ENCODE data around the gene SAMD4A. TPM values are rescaled to one million over a fixed set of nuclear protein-coding genes. Genes with fewer than 3 reads are reported as not detected.

Gene SAMD4A
- total RNA-seq, 1 donor, result 61.3 TPM

DNA sequence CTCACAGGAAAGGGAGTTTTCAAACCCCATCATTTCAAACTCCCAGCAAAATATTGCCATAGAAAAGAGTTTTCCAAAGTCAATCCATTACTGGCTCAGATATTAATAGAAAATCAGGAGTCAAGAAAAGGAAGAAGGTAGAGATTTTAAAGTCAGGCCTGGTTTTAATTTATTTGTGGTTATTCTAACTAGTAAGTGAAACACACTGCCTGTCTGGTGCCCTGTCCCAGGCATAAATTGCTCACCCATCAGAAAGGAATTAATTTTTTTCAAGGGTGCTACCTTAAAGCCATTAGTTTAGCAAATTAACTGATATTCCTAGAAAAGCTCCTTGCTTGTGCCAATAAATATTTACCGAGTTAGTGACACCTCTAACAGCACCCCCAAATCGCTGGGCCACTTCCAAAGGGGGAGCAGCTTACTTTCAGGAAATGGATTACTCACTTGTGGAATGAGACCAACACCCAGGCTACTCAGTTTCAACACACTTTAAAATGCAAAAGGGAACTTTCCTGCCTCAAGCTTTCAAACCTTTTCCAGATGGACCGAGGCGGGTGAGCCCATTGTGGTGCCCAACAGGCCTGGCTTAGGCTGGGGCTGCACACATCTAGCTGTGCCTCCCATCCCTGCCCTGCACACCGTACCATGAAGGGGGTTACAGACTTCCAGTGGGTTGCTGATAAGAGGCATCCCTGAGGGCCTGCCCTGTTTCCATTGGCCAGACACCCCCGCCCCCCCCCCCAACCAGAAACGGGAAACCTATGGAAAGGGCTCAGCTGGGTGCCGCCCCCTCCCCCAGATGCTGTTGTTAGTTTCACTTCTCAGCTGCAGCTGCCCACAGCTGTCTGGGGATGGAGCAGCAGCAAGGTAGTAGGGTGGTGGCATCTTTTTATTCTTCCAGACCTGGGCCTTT, 117.2 kb downstream of the SAMD4A start:
- TF ChIP-seq, protein P1, sequence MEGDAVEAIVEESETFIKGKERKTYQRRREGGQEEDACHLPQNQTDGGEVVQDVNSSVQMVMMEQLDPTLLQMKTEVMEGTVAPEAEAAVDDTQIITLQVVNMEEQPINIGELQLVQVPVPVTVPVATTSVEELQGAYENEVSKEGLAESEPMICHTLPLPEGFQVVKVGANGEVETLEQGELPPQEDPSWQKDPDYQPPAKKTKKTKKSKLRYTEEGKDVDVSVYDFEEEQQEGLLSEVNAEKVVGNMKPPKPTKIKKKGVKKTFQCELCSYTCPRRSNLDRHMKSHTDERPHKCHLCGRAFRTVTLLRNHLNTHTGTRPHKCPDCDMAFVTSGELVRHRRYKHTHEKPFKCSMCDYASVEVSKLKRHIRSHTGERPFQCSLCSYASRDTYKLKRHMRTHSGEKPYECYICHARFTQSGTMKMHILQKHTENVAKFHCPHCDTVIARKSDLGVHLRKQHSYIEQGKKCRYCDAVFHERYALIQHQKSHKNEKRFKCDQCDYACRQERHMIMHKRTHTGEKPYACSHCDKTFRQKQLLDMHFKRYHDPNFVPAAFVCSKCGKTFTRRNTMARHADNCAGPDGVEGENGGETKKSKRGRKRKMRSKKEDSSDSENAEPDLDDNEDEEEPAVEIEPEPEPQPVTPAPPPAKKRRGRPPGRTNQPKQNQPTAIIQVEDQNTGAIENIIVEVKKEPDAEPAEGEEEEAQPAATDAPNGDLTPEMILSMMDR (IDR thresholded peaks at IDR 0.05; ENCODE audit: insufficient read depth, low read depth, low read length), result no peak
- peak; percentile 86 for DNase-seq (ENCODE audit: low read depth)
- H3K4me3 ChIP-seq (ENCODE audit: low read depth, low read length), result peak overlapping the region; percentile 5

- TF ChIP-seq, protein P1 (IDR thresholded peaks at IDR 0.05; ENCODE audit: insufficient read depth, low read depth, low read length), result no peak
- DNase-seq (ENCODE audit: low read depth), result no peak
- H3K4me3 ChIP-seq (ENCODE audit: low read depth, low read length), result no peak overlapping the region
Observed at GRCh38 chr14:54685286-54685845, 118.4 kb downstream of the SAMD4A start.

- H3K4me3 ChIP-seq (ENCODE audit: low read depth, low read length), result no peak overlapping the region
- TF ChIP-seq, protein P1 (IDR thresholded peaks at IDR 0.05; ENCODE audit: insufficient read depth, low read depth, low read length), result no peak
- peak; percentile 93 for DNase-seq (ENCODE audit: low read depth)
Observed at GRCh38 chr14:54686219-54686870, 119.4 kb downstream of the SAMD4A start.

GRCh38 chr14:54686871-54687749, 120.2 kb downstream of the SAMD4A start:
- DNase-seq (ENCODE audit: low read depth), result no peak
- H3K4me3 ChIP-seq (ENCODE audit: low read depth, low read length), result no peak overlapping the region
- TF ChIP-seq, protein P1 (IDR thresholded peaks at IDR 0.05; ENCODE audit: insufficient read depth, low read depth, low read length), result no peak

DNA sequence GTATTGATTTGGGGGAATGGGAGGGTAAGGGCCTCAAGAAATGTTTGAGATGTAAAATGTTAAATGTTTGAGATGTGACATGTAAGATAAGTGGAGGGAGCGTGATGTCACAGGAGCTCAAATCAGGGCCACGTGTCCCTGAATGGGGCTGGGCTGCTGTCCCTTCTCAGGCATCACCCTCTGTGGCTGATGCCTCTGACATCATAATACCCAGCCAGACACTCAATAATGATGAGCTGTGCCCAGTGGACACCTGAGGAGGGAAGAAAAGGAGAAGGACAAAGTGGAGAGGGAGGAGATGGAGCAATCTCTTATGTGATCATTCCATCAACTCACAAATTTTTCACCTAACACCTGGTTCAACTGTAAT, 120.8 kb downstream of the SAMD4A start:
- TF ChIP-seq, protein P1 (IDR thresholded peaks at IDR 0.05; ENCODE audit: insufficient read depth, low read depth, low read length), result no peak
- H3K4me3 ChIP-seq (ENCODE audit: low read depth, low read length), result no peak overlapping the region

DNA sequence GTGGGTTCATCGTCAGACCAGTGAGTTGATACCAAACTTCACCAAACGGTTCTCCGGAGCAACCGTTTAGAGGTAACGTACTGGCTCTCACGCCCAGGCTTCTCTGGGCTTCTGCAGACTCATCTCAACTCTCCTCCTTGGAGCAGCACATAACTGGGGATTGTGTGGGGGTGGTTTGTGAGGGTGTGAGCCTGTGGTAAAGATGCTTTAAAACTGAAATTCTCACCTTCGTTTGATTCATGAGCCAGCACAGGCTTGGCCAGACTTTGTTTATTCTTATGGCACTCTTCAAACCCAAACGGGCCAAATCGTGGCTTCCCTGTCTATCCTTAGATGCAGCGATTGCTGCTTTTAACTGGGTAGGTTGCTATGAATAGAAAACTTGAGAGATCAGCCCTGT, 121.3 kb downstream of the SAMD4A start:
- TF ChIP-seq, protein P1 (IDR thresholded peaks at IDR 0.05; ENCODE audit: insufficient read depth, low read depth, low read length), result no peak
- no peak overlapping the region for H3K4me3 ChIP-seq (ENCODE audit: low read depth, low read length)
- no peak for DNase-seq (ENCODE audit: low read depth)

More for the DNA sequence above, 120.8 kb downstream of the SAMD4A start:
- no peak for DNase-seq (ENCODE audit: low read depth)
